ENCODE results near the gene RYR2. TPM values are rescaled to one million over a fixed set of nuclear protein-coding genes. Genes with fewer than 3 reads are reported as not detected.
A peak's percentile ranks its signal among the peaks of the same experiment; 100 is the strongest.

RYR2 gene
- total RNA-seq, 1 experiment from 2014 or later, result 0.27 TPM

GRCh38 chr1:237197470-237198425, 155.8 kb downstream of the RYR2 start:
- no peak for DNase-seq (ENCODE audit: low read depth)

- DNase-seq (ENCODE audit: low read depth), result no peak
Measured at GRCh38 chr1:237199026-237199425, 157.0 kb downstream of the RYR2 start.

- DNase-seq (ENCODE audit: low read depth), result no peak
Measured at GRCh38 chr1:237201155-237201554, 159.2 kb downstream of the RYR2 start.

GRCh38 chr1:237204841-237205240, 162.9 kb downstream of the RYR2 start:
- no peak for DNase-seq (ENCODE audit: low read depth)

GRCh38 chr1:237205400-237206064, 163.5 kb downstream of the RYR2 start:
- peak; percentile 20 for DNase-seq (ENCODE audit: low read depth)

GRCh38 chr1:237206065-237206414, 164.1 kb downstream of the RYR2 start:
- no peak for DNase-seq (ENCODE audit: low read depth)

GRCh38 chr1:237211031-237211430, 169.0 kb downstream of the RYR2 start:
- no peak for DNase-seq (ENCODE audit: low read depth)

GRCh38 chr1:237211540-237211939, 169.6 kb downstream of the RYR2 start:
- no peak for DNase-seq (ENCODE audit: low read depth)

GRCh38 chr1:237219751-237220642, 178.0 kb downstream of the RYR2 start:
- DNase-seq (ENCODE audit: low read depth), result no peak

- no peak for DNase-seq (ENCODE audit: low read depth)
Measured at GRCh38 chr1:237223419-237223818, 181.4 kb downstream of the RYR2 start.

GRCh38 chr1:237226177-237226944, 184.4 kb downstream of the RYR2 start:
- DNase-seq (ENCODE audit: low read depth), result no peak

- DNase-seq (ENCODE audit: low read depth), result no peak
Measured at GRCh38 chr1:237227476-237227875, 185.5 kb downstream of the RYR2 start.

- no peak for DNase-seq (ENCODE audit: low read depth)
Measured at GRCh38 chr1:237228421-237228820, 186.4 kb downstream of the RYR2 start.

GRCh38 chr1:237229333-237229732, 187.3 kb downstream of the RYR2 start:
- no peak for DNase-seq (ENCODE audit: low read depth)

GRCh38 chr1:237232501-237232900, 190.5 kb downstream of the RYR2 start:
- no peak for DNase-seq (ENCODE audit: low read depth)

- no peak for DNase-seq (ENCODE audit: low read depth)
Measured at GRCh38 chr1:237235091-237235490, 193.1 kb downstream of the RYR2 start.

- DNase-seq (ENCODE audit: low read depth), result no peak
Measured at GRCh38 chr1:237237721-237238120, 195.7 kb downstream of the RYR2 start.

- no peak for DNase-seq (ENCODE audit: low read depth)
Measured at GRCh38 chr1:237239248-237239647, 197.3 kb downstream of the RYR2 start.

- DNase-seq (ENCODE audit: low read depth), result no peak
Measured at GRCh38 chr1:237241038-237241437, 199.1 kb downstream of the RYR2 start.

- no peak for DNase-seq (ENCODE audit: low read depth)
Measured at GRCh38 chr1:237244778-237245177, 202.8 kb downstream of the RYR2 start.

- no peak for DNase-seq (ENCODE audit: low read depth)
Measured at GRCh38 chr1:237247442-237247841, 205.5 kb downstream of the RYR2 start.

All from M059J (cell line).